ENCODE results near the gene UGDH. TPM values are rescaled to one million over a fixed set of nuclear protein-coding genes. Genes with fewer than 3 reads are reported as not detected.
"Not testable (repeated sequence)": the region's sequence is repeated elsewhere in the genome, so short reads cannot be mapped to it uniquely, and the experiment has no call there.

Gene UGDH
- polyA plus RNA-seq, 3 donors: 98.2 to 106 (median 98.2) TPM

DNA sequence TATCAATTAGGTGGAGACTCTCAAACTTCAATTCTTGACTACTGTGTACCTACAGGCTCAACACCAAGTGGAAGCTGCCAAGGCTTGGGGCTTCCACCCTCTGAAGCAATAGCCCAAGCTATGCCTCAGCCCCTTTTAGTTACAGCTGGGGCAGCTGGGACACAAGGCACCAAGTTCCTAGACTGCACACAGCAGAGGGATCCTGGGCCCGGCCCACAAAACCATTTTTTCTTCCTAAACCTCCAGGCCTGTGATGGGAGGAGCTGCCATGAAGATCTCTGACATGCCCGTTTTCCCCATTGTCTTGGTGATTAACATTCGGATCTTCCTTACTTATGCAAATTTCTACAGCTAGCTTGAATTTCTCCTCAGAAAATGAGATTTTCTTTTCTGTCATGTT is 3.4 kb upstream of the UGDH start:
- no peak for DNase-seq (ENCODE audit: low read depth in 3 of 3, low spot score in 2 of 3)

DNA sequence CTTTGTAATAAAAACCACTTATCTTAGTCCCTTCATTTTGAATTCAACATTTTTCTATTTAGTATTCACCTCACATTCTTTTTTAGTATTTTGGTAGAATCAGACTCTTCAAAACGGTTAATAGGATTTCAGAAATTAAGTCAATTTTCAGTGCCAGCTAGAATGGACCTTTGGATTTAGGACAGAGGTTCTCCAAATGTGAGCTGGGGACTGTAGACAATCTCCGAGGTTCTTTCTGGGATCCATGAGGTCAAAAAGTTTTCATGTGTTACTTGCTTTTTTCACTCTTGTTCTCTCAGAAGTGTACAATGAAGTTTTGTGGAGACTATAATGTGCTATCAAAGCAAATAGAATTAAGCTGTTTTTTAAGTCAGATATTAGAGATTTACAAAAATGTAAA is 2.3 kb upstream of the UGDH start:
- DNase-seq (ENCODE audit: low read depth in 3 of 3, low spot score in 2 of 3): no peak

DNA sequence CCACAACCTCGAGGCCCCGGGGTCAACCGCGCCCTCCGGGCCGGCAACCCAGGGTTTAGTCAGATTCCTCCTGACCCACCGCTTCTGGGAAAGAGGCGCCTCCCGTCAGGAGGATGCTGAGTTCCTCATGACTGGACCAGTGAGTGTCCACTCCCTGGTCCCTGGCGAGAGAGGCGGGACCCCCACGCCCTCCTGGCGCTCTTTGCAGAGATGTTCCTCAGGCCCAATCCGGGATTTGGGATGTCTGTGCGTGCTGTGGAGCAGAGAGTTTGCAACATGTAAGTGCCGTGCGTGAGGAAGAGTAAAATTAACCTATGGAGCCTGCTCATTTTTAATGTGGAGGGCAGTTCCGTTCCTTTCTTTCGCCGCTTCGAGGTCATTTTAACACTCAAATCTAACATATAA is 824 bp upstream of the UGDH start:
- DNase-seq (ENCODE audit: low read depth in 3 of 3, low spot score in 2 of 3): peak in 1 of 3 donors; percentile 48

DNA sequence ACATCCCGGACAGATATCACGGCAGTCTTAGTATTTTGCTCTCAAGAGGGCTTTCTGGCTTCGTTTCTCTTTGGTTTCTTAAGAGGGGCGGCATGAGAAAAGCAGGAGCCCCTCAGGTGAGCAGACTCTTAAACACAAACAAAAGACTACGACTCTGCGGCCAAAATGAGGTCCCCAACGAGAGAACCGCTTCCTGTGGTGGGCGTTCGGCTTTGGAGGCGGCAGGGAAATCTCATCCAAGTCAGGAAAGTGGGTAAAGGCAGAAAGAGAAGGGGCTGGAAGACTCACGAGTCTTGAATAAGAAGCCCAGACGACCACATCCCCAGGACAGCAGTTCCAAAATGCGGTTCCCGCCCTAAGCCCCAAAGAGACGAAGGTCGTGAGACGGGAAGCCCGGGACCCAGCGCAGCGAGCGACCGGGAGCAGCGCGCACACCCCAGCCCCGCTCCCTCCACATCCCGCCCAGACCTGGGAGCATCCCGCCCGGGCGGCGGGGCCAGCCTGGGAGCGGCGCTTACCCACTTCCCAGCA is 409 bp downstream of the UGDH start:
- peak in 1 of 3 donors; percentile 33 for DNase-seq (ENCODE audit: low read depth in 3 of 3, low spot score in 2 of 3)

DNA sequence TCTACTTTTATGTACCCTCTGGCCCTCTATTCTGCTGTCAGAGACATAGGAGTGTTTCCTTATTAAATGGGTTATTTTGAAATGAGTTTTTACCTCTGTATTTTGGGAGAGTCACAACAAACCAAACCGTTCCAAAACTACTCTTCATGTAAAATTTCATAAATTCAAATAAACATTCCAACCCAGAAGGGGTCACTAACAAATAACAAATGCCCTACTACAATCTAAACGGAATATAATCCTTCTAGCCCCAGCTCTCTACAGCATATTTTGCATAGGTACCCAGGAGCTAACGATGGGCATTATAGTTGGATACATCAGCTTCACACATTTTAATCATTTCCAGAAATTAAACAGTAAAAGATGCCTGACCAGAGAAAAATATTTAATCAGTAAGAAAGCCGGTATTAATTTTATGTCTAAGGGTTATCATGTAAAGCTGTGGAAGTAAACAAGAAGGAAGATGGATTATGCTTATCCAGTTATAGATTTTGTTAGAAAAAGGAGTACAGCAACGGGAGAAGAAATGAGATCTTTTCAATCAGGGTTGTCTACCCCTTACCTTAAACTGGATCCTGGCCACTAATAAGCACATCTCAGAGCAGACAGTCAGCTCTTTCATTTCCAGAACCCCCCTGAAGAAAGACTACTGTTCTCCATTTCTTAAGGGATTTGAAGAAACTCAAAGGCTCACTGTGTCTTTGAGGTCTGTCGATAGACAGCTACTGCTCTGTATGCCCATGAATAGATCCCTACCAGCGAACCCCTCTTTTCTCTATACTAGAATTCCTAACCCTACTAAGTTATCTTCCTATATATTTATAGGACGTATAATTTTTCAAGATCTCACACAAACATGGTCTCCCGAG is 1.2 kb downstream of the UGDH start:
- no peak for DNase-seq (ENCODE audit: low read depth in 3 of 3, low spot score in 2 of 3)

DNA sequence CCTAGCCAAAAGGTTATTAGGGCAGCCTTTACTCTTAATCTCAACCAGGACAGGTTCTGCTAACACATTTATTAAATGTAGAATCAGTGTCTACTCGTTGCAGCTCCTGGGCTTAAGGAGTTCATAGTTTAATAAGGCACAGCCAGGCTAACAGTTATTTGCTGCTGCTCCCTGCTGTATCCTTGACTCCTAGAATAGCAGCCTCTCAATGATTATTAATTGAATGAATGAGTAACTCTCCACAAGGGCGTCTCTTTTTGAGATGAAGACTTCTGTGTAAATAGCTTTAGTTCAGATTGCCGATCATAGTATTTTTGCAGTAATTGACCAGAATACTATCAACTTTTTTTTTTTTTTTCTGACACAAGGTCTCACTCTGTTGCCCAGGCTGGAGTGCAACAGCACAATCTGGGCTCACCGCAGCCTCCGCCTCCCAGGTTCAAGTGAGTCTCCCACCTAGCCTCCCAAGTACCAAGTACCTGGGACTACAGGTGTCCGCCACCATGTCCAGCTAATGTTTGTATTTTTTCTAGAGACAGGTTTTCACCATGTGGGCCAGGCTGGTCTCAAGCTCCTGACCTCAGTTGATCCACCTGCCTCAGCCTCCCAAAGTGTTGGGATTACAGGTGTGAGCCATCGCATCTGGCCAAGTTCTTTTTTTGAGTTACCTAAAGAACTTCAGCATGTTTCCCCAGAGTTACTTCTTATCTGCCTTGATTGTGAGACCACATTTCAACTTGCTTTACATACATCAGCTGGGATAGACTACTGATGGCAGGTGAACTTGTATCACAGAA is 2.9 kb downstream of the UGDH start:
- no peak for DNase-seq (ENCODE audit: low read depth in 3 of 3, low spot score in 2 of 3)

DNA sequence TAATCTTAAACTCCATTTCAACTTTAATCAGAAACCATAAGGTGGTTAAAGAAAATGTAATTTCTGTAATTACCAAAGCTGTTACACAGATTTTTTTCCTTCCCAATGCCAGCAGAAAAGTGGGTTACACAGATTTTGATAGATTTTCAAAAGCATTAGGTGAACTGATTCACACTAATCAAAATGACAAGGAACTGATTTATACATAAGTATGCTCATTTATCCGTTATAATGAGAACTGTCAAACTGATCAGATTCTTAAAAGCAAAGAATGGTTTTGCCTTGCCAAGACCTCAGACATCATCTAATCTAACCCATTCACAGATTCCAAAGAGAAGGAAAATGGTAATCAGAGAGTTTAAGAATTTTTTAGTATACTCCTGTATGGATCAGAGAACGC is 5.2 kb downstream of the UGDH start:
- no peak for DNase-seq (ENCODE audit: low read depth in 3 of 3, low spot score in 2 of 3)

DNA sequence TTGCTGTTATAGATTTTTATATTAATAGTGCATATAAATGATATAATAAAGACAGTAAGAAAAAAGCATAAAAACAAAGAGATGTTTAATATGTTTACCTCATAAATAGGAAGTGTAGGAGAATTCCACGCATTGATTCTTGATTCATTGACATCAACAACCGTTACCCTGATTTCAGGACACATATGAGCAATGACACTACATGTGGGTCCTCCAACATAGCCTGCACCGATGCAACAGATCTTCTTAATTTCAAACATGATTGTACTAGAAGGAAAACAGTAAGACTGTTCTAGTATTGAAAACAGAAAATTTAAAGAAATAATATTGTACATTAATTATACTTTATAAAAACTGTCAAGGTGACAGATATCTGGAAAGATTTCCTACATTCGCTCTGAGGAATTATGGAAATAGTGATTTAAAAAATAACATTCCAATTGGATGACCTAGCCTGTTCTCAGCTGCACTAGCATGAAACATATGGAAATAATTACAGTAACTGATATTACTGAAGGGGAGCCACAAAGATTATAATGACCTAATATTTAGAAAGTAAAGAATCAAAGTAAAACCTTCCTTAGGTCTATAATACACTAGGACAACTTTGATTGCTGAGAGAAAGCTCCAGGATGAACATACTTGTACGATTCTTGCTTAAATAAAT is 5.9 kb downstream of the UGDH start:
- no peak for DNase-seq (ENCODE audit: low read depth in 3 of 3, low spot score in 2 of 3)

DNA sequence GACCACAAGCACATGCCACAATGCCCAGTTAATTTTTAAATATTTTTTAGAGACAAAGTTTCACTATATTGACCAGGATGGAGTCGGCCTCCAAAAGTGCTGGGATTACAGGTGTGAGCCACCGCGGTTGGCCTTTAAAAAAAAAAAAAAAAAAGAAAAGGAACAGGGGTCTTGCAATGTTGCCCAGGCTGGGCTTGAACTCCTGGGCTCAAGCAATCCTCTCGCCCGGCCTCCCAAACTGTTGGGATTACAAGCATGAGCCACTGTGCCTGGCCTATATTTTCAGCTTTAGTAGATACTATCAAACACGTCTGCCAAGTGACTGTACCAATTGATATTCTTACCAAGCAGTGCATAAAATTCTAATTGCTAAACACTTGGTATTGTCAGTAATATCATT is 8.8 kb downstream of the UGDH start:
- no peak for DNase-seq (ENCODE audit: low read depth in 3 of 3, low spot score in 2 of 3)

DNA sequence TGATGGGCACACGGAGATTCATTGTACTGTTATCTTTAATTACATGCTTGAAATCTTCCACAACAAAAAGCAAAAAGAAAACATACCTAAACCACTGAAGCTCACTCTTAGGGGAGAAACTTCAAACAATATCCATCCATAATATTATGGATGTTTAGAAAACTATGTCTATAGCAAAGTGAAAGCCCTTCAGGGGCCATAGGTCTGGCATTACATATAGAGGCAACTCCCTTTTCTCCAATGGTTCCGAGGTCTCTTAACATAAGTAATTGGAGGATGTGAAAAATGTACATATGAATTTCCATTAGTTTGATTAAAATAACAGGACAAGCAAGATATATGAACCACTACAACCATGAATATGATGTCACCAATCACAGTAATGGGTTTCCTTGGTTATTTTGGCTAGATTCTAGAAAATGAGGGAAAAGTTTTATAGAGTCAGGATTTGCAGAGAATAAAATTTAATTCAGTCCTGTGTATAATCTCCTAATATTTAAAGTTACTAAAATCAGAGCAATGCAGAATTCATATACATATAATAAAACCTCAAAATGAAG is 10.8 kb downstream of the UGDH start:
- no peak for DNase-seq (ENCODE audit: low read depth in 3 of 3, low spot score in 2 of 3)

DNA sequence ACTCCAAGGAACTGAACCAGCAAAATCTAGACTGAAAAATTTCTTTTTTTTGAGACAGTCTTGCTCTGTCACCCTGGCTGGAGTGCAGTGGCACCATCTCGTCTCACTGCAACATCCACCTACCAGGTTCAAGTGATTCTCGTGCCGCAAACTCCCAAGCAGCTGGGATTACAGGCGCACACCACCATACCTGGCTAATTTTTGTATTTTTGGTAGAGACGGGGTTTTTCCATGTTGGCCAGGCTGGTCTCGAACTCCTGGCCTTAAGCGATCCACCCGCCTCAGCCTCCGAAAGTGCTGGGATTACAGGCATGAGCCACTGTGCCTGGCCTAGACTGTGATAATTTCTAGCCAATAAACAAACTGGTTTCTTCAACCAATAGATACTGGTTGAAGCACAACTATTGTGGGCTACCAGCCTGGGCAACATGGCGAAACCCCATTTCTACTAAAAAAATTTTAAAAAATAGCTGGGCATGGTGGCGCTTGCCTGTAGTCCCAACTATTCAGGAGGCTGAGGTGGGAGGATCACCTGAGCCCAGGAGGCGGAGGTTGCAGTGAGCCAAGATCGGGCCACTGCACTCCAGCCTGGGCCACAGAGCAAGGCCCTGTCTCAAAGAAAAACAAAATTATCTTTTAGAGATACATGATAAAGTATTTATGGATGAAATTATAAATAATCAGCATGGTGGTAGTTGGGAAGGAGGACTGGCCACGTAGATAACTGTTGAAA is 11.4 kb downstream of the UGDH start:
- DNase-seq (ENCODE audit: low read depth in 3 of 3, low spot score in 2 of 3): not testable (repeated sequence)

DNA sequence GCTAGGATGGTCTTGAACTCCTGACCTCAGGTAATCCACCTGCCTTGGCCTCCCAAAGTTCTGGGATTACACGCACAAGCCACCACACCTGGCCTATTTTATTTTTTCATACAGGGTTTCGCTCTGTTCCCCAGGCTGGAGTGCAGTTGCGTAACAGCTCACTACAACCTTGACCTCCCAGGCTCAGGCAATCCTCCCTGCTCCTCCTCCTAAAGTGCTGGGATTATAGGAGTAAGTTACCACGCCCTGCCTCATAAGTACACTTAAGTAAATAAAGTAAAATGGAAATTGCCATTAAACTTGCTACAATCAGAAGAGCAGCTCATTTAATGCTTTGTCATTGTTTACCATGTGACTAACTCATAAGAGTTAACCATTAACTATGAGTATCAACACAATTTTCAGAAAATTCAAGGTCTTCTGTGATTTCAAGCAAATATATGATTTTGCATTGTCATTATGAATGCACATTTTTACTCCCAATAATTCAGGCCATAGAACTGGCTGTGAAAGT is 12.3 kb downstream of the UGDH start:
- DNase-seq (ENCODE audit: low read depth in 3 of 3, low spot score in 2 of 3): no peak

DNA sequence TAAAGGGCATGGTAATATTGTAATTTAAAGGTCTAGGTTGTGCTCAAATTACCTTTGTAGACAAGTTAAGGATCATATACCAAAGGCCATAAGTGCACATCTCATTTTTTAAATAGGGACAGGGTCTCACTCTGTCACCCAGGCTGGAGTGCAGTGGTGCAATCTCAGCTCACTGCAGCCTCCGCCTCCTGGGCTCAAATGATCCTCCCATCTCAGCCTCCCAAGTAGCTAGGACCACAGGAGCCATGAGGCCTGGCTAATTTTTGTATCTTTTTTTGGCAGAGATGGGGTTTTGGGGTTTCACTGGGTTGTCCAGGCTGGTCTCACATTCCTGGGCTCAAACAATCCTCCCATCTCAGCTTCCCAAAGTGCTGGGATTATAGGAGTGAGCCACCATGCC is 13.0 kb downstream of the UGDH start:
- not testable (repeated sequence) for DNase-seq (ENCODE audit: low read depth in 3 of 3, low spot score in 2 of 3)

DNA sequence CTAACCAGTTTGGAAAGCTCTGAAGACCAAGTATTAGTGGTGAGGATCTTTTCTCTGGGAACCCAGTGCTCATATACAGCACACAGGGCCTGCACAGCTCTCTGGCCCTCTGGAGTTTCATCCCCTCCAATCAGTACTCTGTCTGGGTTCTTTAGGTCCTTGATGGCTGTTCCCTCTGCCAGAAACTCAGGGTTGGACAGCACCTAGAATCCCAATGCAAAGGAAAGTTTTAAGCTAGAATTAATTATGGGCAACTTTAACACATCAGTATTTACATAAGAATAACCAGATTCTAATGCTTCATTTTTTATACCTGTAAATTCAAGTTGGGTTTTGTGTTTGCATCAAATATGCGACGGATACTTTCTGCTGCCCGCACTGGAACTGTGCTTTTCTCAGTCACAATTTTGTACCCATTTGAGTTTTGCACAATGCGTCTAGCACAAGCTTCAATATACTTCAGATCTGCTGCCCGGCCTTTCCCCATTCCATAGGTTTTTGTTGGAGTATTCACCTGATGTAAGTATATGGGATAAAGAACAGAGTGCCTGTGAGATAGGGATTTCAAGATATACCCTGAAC is 16.8 kb downstream of the UGDH start:
- DNase-seq (ENCODE audit: low read depth in 3 of 3, low spot score in 2 of 3): no peak

DNA sequence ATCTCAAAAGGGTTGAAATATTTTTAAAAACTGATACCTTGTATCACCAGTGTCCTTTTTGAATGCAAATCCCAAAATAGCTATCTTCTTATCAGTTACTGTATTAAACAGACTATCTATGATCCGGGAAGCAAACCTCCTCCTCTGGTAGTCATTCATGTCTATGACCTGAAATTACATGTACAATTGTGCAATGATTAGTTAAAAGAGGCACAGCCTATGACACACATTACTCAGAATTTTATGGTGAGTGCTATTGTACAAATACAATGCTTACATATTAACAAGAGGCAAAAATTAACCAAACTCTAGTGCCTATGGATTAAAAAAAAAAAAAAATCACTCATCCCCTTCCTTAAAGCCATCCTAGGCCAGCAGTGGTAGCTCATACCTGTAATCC is 21.7 kb downstream of the UGDH start:
- DNase-seq (ENCODE audit: low read depth in 3 of 3, low spot score in 2 of 3): no peak

DNA sequence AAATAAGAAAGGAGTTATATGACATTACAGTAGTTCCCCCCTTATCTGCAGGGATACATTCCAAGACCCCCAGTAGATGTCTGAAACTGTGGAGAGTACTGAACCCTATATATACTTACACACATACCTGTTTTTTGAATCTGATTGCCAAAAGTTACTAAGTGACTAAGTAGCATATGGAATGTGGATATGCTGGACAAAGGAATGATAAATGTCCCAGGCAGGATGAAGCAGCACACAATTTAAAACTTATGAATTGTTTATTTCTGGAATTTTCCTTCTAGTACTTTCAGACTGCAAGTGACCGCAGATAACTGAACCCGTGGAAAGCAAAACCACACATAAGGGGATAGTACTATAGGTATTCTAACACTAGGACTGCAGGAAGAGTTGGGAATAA is 22.7 kb downstream of the UGDH start:
- no peak for DNase-seq (ENCODE audit: low read depth in 3 of 3, low spot score in 2 of 3)

DNA sequence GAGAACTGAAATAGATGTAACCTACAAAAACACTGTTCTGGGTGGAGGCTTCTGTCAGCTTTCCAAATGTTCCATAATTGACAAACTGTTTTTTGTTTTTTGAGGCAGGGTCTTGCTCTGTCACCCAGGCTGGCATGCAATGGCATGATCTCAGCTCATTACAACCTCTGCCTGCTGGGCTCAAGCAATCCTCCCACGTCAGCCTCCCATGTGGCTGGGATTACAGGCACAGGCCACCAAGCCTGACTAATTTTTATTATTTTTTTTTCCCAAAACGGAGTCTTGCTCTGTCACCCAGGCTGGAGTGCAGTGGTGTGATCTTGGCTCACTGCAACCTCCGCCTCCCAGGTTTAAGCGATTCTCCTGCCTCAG is 24.6 kb downstream of the UGDH start:
- not testable (repeated sequence) for DNase-seq (ENCODE audit: low read depth in 3 of 3, low spot score in 2 of 3)

DNA sequence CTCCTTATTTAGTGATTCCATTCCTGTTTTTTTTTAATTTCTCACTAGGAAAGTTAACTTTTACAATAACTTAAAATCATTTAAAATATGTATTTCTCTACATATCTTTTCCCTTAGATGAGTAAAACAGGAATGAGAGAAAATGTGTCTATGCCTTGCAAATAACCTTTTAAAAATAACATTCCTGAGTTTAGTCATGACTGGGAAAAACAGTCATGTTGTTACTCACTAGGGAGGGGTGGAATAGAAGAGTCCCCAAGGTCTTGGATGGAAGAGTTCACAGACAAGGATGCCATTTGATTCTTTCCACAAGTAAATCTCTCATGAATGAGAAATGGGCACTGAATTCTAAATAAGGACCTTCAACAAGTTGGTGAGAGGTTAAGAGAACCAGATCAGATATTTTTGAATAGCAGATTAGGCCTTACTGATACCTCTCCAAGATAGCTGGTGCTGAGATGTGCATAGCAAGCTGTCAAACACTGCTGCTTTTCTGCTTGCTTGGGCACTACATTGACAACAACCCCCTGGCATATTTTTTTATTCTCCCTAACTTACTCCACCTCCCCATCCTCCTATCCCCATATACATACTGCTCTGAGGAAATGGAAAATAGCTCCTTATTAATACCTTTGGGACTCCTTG is 25.1 kb downstream of the UGDH start:
- no peak for DNase-seq (ENCODE audit: low read depth in 3 of 3, low spot score in 2 of 3)

DNA sequence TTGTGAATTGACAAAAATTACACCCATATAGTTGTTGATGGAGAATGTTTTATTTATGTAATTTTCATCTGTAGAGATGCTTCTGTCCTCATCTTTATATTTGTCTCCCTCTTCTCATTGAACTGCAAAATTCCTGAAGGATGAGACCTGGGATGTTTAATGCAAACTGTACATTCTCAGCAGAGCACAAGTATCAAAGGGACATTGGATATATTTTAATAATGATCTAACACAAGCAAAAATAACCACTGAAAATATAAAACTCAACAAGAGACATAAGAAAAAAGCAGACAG is 28.6 kb downstream of the UGDH start:
- DNase-seq (ENCODE audit: low read depth in 3 of 3, low spot score in 2 of 3): no peak
